Skeletal muscle satellite cell (primary cell): ENCODE results near the gene LMBR1.

Experiments used
- H3K27me3 ChIP-seq: 2 replicates; pipeline ENCODE4 v1.7.0; 2013; ENCODE audit warnings: low read length; ENCODE audit not compliant: control insufficient read depth, insufficient read depth
- H3K36me3 ChIP-seq: 2 replicates; pipeline ENCODE4 v1.7.0; 2013; ENCODE audit warnings: mild to moderate bottlenecking, control low read depth, low read length; ENCODE audit not compliant: insufficient read depth
- H3K4me1 ChIP-seq: 2 replicates; pipeline ENCODE4 v1.7.0; 2013; ENCODE audit warnings: low read length; ENCODE audit not compliant: control insufficient read depth, insufficient read depth
- H3K4me2 ChIP-seq: 2 replicates; pipeline ENCODE4 v1.7.0; 2013; ENCODE audit warnings: mild to moderate bottlenecking, low read length
- H3K4me3 ChIP-seq: 2 replicates; pipeline ENCODE4 v1.7.0; 2013; ENCODE audit warnings: low read length
- H3K9ac ChIP-seq: 2 replicates; pipeline ENCODE4 v1.7.0; 2013; ENCODE audit warnings: mild to moderate bottlenecking, low read depth, low read length, moderate library complexity
- H3K9me3 ChIP-seq: replicated peaks from 2 replicates; pipeline ENCODE4 v1.7.0; 2013; ENCODE audit warnings: mild to moderate bottlenecking, control low read depth, low read length

LMBR1 gene

DNA sequence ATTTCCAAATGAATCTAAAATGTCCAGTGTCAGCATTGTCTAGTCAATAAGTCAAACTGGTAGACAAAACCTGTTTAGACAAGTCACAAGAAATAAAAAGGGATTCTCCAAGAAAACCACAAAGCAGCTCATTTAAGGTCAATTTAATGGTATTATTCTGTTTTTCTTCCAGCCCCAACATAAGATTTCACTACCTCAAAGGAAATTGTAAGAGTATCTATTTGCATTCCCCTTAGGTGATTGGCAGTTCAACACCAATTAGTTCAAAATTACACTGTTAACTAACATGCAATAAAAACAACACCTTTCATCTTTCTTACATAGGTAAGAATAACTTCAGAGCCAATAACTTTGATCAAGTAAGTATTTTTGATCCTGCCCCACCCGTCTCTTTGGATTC, 146.1 kb downstream of the LMBR1 start:
- Histone ChIP-seq H3K36me3 (no peaks in the 10 kb centered on the region), H3K4me1 (peaks cover 4% of the 10 kb centered on the region), H3K4me3 (no peak overlapping the region), H3K9me3 (no peaks in the 10 kb centered on the region), H3K4me2 (no peak overlapping the region), H3K27me3 (no peaks in the 10 kb centered on the region), H3K9ac (no peak overlapping the region)

DNA sequence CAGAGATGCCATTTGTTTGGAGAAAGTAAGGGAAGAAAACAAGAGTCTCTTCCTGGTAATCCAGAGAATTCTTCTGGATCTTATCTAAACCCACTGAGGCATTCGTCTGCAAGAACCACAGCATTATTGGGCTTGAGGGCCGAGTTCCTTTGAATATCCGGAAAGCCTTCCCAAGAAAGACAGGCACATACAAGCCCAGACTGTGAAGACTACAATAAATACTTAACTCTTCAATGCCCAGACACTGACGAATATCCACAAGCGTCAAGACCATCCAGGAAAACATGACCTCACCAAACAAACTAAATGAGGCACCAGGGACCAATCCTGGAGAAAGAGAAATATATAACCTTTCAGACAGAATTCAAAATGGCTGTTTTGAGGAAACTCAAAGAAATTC, 153.4 kb downstream of the LMBR1 start:
- H3K9ac ChIP-seq = no peak overlapping the region
- no peaks in the 10 kb centered on the region for H3K4me1 ChIP-seq
- H3K9me3 ChIP-seq = no peaks in the 10 kb centered on the region
- no peak overlapping the region for H3K4me3 ChIP-seq
- H3K4me2 ChIP-seq = no peak overlapping the region
- no peaks in the 10 kb centered on the region for H3K27me3 ChIP-seq
- no peaks in the 10 kb centered on the region for H3K36me3 ChIP-seq

DNA sequence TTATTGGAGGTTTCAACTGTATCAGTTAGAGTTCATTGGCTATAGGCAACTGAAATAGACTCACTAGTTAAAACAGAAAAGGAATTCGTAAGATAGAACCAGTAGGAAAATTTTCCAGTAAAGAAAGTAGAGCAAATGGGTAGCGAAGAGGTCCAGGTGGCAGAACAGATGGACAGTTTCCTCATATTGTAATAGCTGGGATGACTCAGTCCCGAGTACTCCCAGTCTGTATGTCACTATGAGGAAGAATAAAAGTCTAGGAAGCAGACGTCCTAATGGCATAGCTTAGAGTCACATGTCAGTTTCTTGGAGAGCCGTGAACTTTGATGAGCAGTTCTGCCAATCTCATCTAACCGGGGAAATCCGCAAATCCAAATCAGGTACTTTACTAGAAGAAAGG, 157.1 kb downstream of the LMBR1 start:
- H3K36me3 ChIP-seq = no peaks in the 10 kb centered on the region
- no peak overlapping the region for H3K4me3 ChIP-seq
- no peaks in the 10 kb centered on the region for H3K27me3 ChIP-seq
- H3K4me1 ChIP-seq = no peaks in the 10 kb centered on the region
- H3K9me3 ChIP-seq = no peaks in the 10 kb centered on the region
- no peak overlapping the region for H3K4me2 ChIP-seq
- H3K9ac ChIP-seq = no peak overlapping the region

DNA sequence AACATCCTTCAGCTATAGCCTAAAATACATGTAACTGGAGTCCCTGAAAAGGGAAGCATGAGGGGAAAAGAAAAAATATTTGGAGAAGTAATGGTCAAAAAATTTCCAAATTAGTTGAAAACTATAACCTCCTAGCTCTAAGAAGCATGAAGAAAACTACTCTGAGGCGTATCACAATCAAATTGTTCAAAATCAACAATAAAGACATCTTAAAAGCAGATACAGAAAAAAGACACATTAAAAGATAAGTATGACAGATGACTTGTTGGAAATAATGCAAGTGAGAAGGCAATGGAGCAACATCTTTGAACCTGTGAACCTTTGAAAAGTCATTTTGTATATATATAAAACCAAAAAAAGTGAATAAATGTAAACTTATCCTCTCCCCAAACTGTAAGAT, 159.3 kb downstream of the LMBR1 start:
- no peaks in the 10 kb centered on the region for H3K4me1 ChIP-seq
- H3K27me3 ChIP-seq = no peaks in the 10 kb centered on the region
- no peak overlapping the region for H3K4me3 ChIP-seq
- H3K36me3 ChIP-seq = no peaks in the 10 kb centered on the region
- H3K9ac ChIP-seq = no peak overlapping the region
- no peak overlapping the region for H3K4me2 ChIP-seq
- no peaks in the 10 kb centered on the region for H3K9me3 ChIP-seq

DNA sequence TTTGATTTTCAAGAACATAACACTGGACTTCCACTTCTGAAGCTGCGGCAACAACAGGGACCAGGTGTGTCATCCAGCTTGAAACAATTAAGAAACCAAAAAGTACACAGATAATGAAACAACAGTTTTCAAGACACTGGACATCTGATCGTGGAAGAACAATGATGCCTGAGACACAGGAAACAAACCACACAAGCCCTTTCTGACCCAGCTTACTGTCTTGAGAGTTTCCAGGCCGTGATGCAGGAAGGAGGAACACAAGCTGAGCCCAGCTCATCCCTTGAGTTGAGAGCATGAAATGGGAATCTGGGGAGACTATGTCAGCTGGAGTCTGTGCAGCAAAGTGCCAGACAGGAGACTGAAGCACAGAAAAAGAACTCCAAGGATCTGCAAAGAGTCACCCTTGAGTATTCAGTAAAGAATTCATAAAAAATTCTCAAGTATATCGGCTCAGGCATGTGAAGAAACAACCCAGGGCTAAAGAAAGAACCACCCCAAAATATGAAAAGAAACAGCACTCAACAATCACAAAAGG, 160.8 kb downstream of the LMBR1 start:
- Histone ChIP-seq H3K36me3 (no peaks in the 10 kb centered on the region), H3K9ac (no peak overlapping the region), H3K4me2 (no peak overlapping the region), H3K4me1 (no peaks in the 10 kb centered on the region), H3K4me3 (no peak overlapping the region), H3K27me3 (no peaks in the 10 kb centered on the region), H3K9me3 (no peaks in the 10 kb centered on the region)

DNA sequence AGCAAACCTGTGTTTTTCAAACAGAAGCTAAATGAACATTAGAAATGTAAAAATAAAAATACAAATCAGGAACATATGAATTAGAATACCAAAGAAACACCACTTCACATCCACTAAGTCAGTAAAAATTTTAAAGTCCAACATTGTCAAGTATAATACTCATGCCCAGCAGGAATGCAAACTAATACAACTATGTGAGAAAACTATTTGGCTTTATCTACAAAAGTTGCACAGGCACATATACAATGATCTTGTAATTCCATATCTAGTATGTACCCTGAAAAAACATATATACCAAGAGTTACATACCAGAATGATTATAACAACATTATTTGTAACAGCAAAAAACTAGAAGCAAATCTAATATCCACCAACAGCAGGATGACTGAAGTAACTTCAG, 161.3 kb downstream of the LMBR1 start:
- Histone ChIP-seq H3K9me3 (no peaks in the 10 kb centered on the region), H3K9ac (no peak overlapping the region), H3K4me1 (no peaks in the 10 kb centered on the region), H3K4me3 (no peak overlapping the region), H3K4me2 (no peak overlapping the region), H3K36me3 (no peaks in the 10 kb centered on the region), H3K27me3 (no peaks in the 10 kb centered on the region)

DNA sequence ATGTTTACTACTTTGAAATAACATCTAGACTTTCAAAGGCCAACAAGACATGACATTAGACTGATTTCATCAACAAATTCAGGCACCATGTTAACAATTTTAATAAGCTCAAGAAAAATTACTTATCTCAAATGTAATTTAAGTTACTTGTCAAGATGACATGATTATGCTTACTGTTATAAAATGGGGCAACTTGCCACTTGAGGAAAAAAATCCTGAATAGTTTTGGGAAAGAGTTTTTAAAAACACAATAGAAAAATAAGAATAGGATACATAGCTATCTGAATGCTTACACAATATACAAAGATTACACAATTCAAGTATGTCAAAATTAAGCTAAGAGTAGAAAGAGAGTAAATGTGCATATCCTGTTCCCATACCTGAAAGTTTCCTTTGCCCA, 167.0 kb downstream of the LMBR1 start:
- no peaks in the 10 kb centered on the region for H3K9me3 ChIP-seq
- H3K9ac ChIP-seq = no peak overlapping the region
- no peak overlapping the region for H3K4me2 ChIP-seq
- no peaks in the 10 kb centered on the region for H3K4me1 ChIP-seq
- H3K36me3 ChIP-seq = no peaks in the 10 kb centered on the region
- H3K4me3 ChIP-seq = no peak overlapping the region
- no peaks in the 10 kb centered on the region for H3K27me3 ChIP-seq

DNA sequence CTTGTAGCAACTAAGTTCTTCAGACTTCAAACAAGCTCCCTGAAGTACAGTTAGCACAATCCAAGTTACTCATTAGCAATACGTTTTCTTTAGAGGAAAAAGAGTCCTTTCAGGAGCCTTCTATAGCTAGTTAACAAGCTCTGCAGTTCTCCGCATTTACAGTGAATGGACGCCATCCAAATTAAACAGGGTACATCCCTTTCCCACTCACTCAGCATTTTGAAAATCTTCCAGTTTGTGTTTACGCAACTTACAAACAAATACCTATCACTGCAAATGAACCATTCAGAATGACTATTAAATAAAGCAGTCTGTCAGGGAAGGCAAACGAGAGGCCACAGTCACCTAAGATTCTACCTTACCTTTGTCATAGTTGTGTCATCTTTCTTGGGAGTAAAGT, 167.9 kb downstream of the LMBR1 start:
- Histone ChIP-seq H3K27me3 (no peaks in the 10 kb centered on the region), H3K9me3 (no peaks in the 10 kb centered on the region), H3K36me3 (no peaks in the 10 kb centered on the region), H3K4me3 (no peak overlapping the region), H3K9ac (no peak overlapping the region), H3K4me2 (no peak overlapping the region), H3K4me1 (no peaks in the 10 kb centered on the region)

DNA sequence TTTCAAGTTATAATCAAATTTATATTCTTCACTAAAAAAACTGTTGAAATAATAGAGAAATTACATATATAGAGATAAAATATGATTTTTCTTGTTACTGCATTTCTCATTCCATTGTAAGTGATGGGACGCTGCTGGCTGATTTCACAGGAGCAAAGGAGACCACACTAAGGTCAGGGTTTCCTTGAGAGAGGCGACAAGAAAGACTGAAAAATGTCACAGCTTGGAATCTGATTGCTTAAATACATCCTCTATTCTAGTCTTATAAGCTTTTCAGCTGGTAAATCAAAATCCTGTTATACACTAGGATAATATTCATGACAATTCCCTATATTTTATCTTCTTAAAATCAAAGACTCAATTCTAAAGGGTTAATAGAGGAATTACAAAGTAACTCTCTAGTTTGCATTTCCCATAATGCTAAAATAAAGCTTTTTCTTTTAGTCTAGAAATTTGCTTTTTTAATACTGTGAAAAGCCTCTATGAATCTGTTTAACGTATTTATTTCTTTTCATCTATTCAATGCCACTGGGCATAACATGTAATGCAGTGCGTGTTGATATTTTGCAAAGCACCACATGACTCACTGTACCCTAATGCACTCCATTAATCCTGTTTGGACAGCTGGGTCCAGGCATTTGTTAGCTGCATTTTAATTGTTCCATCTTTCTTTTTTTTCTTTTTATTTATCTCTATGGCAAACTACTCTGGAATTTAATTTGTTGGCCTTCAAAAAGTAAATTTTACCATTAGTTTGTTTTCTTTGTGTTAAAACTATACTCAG, 170.7 kb downstream of the LMBR1 start:
- Histone ChIP-seq H3K4me2 (no peak overlapping the region), H3K9me3 (no peaks in the 10 kb centered on the region), H3K36me3 (no peaks in the 10 kb centered on the region), H3K4me1 (no peaks in the 10 kb centered on the region), H3K9ac (no peak overlapping the region), H3K4me3 (no peak overlapping the region), H3K27me3 (no peaks in the 10 kb centered on the region)

DNA sequence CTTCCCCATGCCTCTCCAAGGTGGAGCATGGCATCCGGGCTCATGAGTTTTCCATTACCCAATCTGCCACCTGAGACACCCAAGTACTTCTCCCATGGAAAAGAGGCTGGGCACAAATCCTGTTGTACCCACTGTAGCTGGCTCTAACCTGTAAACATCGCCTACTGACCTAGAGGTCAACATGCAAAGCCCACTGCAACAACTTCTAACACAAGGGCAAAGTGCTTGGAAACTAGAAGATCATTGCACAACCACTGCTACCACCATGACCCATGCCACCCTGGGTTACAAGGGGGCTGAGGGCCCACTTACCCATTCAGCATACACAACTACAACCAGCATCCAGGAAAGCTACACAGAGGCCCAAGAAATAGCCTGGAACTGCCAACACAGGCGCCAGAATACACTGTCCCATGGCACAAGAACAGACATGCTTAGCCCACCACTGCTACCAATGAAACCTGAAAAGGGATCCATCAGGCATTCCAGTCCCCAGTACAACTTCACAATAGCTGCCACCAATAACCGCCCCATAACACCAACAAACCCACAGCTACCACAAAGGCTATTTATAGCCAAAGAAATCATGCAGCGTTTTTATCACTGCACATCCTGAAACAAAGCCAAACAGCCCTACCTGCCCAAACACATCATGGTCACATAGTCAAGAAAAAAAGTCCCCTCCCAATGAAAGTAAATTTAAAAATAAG, 189.1 kb downstream of the LMBR1 start:
- Histone ChIP-seq H3K9ac (no peak overlapping the region), H3K4me2 (no peak overlapping the region), H3K27me3 (no peaks in the 10 kb centered on the region), H3K4me3 (no peak overlapping the region), H3K36me3 (no peaks in the 10 kb centered on the region), H3K4me1 (no peaks in the 10 kb centered on the region), H3K9me3 (no peaks in the 10 kb centered on the region)

DNA sequence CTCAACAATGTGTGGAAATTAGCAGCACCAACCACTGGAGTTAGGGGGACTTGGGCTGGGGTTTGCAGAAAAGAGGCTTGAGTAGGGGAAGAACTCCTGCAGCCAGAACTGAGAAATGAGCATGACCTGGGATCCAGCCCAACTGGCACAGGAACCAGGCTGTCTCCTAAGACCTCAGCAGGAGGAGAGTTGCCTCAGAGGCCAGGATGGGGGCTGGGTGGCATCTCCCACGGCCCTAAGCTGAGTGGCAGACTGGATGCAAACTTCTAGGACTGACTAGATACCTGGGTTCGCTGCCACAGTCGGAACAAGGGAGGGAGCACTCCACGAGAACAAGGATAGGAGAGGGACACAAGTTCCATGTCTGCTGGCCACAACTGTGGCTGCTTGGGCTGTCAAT, 189.8 kb downstream of the LMBR1 start:
- no peaks in the 10 kb centered on the region for H3K9me3 ChIP-seq
- H3K9ac ChIP-seq = no peak overlapping the region

DNA sequence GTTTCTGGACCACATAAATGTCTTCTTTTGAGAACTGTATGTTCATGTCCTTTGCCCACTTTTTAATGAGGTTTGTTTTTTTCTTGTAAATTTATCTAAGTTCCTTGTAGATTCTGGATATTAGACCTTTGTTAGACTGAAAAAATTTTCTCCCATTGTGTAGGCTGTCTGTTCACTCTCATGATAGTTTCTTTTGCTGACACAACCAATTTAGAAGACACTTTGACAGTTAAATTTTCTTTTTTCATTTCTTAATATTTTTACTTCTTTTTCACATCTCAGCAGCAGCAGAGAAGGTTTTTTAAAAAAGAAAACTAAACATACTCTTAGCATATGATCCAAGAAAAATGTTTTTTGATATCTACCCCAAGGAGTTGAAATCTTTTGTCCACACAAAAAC, 190.6 kb downstream of the LMBR1 start:
- Histone ChIP-seq H3K4me3 (no peak overlapping the region), H3K9ac (no peak overlapping the region), H3K36me3 (no peaks in the 10 kb centered on the region), H3K4me2 (no peak overlapping the region), H3K9me3 (no peaks in the 10 kb centered on the region), H3K4me1 (no peaks in the 10 kb centered on the region), H3K27me3 (no peaks in the 10 kb centered on the region)

More for the DNA sequence above, 189.8 kb downstream of the LMBR1 start:
- Histone ChIP-seq H3K4me2 (no peak overlapping the region), H3K4me3 (no peak overlapping the region), H3K27me3 (no peaks in the 10 kb centered on the region), H3K4me1 (no peaks in the 10 kb centered on the region), H3K36me3 (no peaks in the 10 kb centered on the region)
